Hematopoietic multipotent progenitor cell (in vitro differentiated cells): ENCODE measurements around the gene SMLR1. TPM values are rescaled to one million over a fixed set of nuclear protein-coding genes. Genes with fewer than 3 reads are reported as not detected.
"Not testable (repeated sequence)": the region's sequence is repeated elsewhere in the genome, so short reads cannot be mapped to it uniquely, and the experiment has no call there.

Experiments used
- DNase-seq, 3 donors: peaks; one replicate each; pipeline ENCODE4 v3.0.0-alpha.2; 2011 to 2015; ENCODE audit warnings: low read depth in 2 of 3, low spot score in 2 of 3
- total RNA-seq: library from RNA; depleted of rRNA; stranded (reverse); fragments of >200 nt; gene quantifications from one replicate; pipeline ENCODE4 v1.2.3, GENCODE V29; 2012

Gene SMLR1
- not detected for total RNA-seq

GRCh38 chr6:130827247-130828149, at the start of gene SMLR1:
TSS of gene SMLR1 (plus strand) at chr6:130827406. CDS start at chr6:130827414, 8 bp downstream.
- DNase-seq: no peak

- peak in 2 of 3 donors; percentile 24 to 77 for DNase-seq
Measured at GRCh38 chr6:130778946-130779657, 48.1 kb upstream of the SMLR1 start.

GRCh38 chr6:130779658-130780033, 47.6 kb upstream of the SMLR1 start:
- no peak for DNase-seq

- no peak for DNase-seq
Measured at GRCh38 chr6:130780122-130780521, 47.1 kb upstream of the SMLR1 start.

- no peak for DNase-seq
Measured at GRCh38 chr6:130781557-130781956, 45.6 kb upstream of the SMLR1 start.

GRCh38 chr6:130783416-130784107, 43.6 kb upstream of the SMLR1 start:
- DNase-seq: no peak

GRCh38 chr6:130787726-130788500, 39.3 kb upstream of the SMLR1 start:
- peak in 1 of 3 donors; percentile 28 for DNase-seq

GRCh38 chr6:130788954-130789353, 38.3 kb upstream of the SMLR1 start:
- no peak for DNase-seq

GRCh38 chr6:130794010-130794697, 33.1 kb upstream of the SMLR1 start:
- DNase-seq: no peak

- DNase-seq: no peak
Measured at GRCh38 chr6:130794738-130795137, 32.5 kb upstream of the SMLR1 start.

GRCh38 chr6:130796313-130796905, 30.8 kb upstream of the SMLR1 start:
- DNase-seq: no peak

GRCh38 chr6:130797061-130797460, 30.1 kb upstream of the SMLR1 start:
- no peak for DNase-seq

GRCh38 chr6:130801368-130801767, 25.8 kb upstream of the SMLR1 start:
- not testable (repeated sequence) for DNase-seq

- DNase-seq: no peak
Measured at GRCh38 chr6:130810307-130811030, 16.7 kb upstream of the SMLR1 start.

- DNase-seq: no peak
Measured at GRCh38 chr6:130811932-130812331, 15.3 kb upstream of the SMLR1 start.

GRCh38 chr6:130814506-130814905, 12.7 kb upstream of the SMLR1 start:
- no peak for DNase-seq

- no peak for DNase-seq
Measured at GRCh38 chr6:130815200-130816071, 11.8 kb upstream of the SMLR1 start.

- DNase-seq: no peak
Measured at GRCh38 chr6:130822736-130823135, 4.5 kb upstream of the SMLR1 start.
